ENCODE measurements around the gene OGFOD3. TPM values are rescaled to one million over a fixed set of nuclear protein-coding genes. Genes with fewer than 3 reads are reported as not detected.

The OGFOD3 gene
- total RNA-seq, 1 donor from 2014 or later = 35.6 TPM

DNA sequence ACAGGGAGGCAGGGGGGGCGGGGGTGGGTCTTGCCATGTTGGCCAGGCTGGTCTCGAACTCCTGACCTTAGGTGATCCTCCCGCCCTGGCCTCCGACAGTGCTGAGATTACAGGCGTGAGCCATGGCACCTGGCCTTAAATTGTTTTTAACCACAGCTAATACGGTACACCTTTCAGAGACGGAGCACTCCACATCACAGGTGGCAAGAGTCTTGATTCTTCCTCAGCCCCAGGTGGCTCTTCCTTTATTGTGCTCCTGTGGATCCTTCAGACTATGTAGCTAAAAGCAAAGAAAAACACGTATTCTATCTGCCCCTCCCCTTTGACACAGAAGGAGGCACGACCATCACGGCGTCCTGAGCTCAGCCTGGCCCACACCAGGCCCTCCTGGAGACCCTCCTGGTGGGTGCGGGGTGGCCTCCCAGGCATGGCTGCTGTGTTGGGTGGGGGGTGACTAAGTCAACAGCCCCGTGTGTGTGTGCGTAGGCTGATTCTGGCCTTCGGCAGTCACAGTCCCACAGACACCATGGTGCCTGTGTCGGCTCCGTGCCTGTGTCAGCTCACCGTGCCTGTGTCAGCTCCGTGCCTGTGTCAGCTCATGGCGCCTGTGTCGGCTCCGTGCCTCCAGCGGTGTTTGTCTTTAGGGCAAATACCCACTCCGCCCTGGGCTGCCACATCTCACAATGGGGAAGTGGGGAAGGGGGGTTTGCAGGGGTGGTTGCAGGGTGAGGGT lies 74.0 kb downstream of the OGFOD3 start:
- H3K4me3 Mint-ChIP-seq = no peak overlapping the region
- H3K36me3 Mint-ChIP-seq (ENCODE audit: low read depth) = peaks cover 3% of the 10 kb centered on the region
- DNase-seq (ENCODE audit: low read depth, low spot score) = no peak
- no peak for TF ChIP-seq CTCF (conservative IDR thresholded peaks at IDR 0.05)
- peak overlapping the region; percentile 35 for H3K27ac Mint-ChIP-seq (ENCODE audit: unreplicated experiment)
- H3K9me3 Mint-ChIP-seq = no peaks in the 10 kb centered on the region
- H3K27me3 Mint-ChIP-seq (ENCODE audit: low read depth) = peaks cover 16% of the 10 kb centered on the region
- peaks cover 6% of the 10 kb centered on the region for H3K4me1 Mint-ChIP-seq

DNA sequence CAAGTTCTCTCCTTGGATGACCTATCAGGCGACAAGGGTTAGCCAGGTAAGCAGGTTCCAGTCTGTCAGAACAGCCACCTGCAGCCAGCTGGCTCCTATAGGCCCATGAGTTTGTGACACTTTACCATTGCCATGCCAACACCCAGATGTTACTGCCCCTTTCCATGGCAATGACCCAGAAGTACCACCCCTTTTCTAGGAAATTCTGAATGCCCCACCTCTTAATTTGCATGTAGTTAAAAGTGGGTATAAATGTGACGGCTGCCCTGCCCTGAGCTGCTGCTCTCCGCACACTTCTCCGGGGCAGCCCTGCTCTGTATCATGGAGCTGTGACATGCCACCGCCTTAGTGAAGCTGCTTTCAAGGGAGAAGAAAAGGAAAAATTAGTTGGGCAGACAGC lies 74.8 kb downstream of the OGFOD3 start:
- no peaks in the 10 kb centered on the region for H3K9me3 Mint-ChIP-seq
- peaks cover 18% of the 10 kb centered on the region for H3K27me3 Mint-ChIP-seq (ENCODE audit: low read depth)
- H3K27ac Mint-ChIP-seq (ENCODE audit: unreplicated experiment) = no peak overlapping the region
- no peak overlapping the region for H3K4me3 Mint-ChIP-seq
- DNase-seq (ENCODE audit: low read depth, low spot score) = no peak
- TF ChIP-seq CTCF (conservative IDR thresholded peaks at IDR 0.05) = no peak
- peaks cover 3% of the 10 kb centered on the region for H3K36me3 Mint-ChIP-seq (ENCODE audit: low read depth)
- H3K4me1 Mint-ChIP-seq = peaks cover 14% of the 10 kb centered on the region

GRCh38 chr17:82342361-82343079 lies 75.9 kb downstream of the OGFOD3 start:
- H3K4me1 Mint-ChIP-seq = peaks cover 17% of the 10 kb centered on the region
- no peak overlapping the region for H3K27ac Mint-ChIP-seq (ENCODE audit: unreplicated experiment)

DNA sequence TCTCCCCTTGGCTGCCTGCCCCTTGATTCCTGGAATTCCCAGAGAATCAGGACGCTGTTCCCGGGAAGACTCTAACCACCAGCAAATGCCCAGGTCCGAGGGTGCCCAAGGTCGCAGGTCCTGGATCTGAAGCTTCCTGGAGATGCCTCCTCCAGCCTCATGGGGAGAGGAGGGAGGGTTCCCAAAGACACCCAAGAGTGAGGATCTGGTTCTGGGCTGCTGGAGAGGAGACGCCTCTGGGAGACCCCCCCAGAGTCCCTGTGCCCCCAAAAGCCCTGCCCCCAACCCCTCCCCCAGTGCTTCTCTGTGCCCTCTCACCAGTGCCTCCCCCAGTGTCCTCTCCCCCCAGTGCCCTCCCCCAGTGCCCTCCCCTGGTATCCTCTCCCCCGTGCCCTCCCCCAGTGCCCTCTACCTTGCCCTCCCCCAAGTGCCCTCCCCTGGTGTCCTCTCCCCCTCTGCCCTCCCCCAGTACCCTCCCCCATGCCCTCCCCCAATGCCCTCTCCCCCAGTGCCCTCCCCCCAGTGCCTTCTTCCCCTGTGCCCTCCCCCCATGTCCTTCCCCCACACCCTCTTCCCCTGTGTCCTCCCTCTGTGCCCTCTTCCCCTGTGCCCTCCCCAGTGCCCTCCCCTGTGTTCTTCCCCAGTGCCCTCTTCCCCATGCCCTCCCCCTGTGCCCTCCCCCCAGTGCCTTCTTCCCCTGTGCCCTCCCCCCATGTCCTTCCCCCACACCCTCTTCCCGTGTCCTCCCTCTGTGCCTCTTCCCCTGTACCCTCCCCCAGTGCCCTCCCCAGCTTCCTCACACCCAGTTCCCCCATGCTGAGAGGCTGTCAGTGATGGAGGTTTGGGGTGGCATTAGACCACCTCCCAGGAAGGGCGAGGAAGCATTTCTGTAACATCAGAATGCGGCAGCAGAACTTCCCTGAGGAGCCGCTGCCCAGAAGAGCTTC lies 78.5 kb downstream of the OGFOD3 start:
- DNase-seq (ENCODE audit: low read depth, low spot score) = no peak
- H3K9me3 Mint-ChIP-seq = no peaks in the 10 kb centered on the region
- H3K36me3 Mint-ChIP-seq (ENCODE audit: low read depth) = peaks cover 3% of the 10 kb centered on the region
- no peak for TF ChIP-seq CTCF (conservative IDR thresholded peaks at IDR 0.05)
- H3K4me1 Mint-ChIP-seq = peaks cover 29% of the 10 kb centered on the region
- no peak overlapping the region for H3K27ac Mint-ChIP-seq (ENCODE audit: unreplicated experiment)
- H3K4me3 Mint-ChIP-seq = no peak overlapping the region
- H3K27me3 Mint-ChIP-seq (ENCODE audit: low read depth) = peaks cover 47% of the 10 kb centered on the region

More at GRCh38 chr17:82342361-82343079, 75.9 kb downstream of the OGFOD3 start:
- no peak for TF ChIP-seq CTCF (conservative IDR thresholded peaks at IDR 0.05)
- H3K9me3 Mint-ChIP-seq = no peaks in the 10 kb centered on the region
- no peak for DNase-seq (ENCODE audit: low read depth, low spot score)
- H3K36me3 Mint-ChIP-seq (ENCODE audit: low read depth) = peaks cover 3% of the 10 kb centered on the region
- peaks cover 27% of the 10 kb centered on the region for H3K27me3 Mint-ChIP-seq (ENCODE audit: low read depth)
- no peak overlapping the region for H3K4me3 Mint-ChIP-seq

Other genes with a start within 250 kb of the OGFOD3 start
- gene CCDC57, start 205.7 kb downstream of the OGFOD3 start, total RNA-seq = 47.5 and 50.3 TPM in 2 replicates
- 1.5 and 8.6 TPM in 2 replicates for gene SLC16A3, start 189.5 kb downstream of the OGFOD3 start, total RNA-seq
- gene CSNK1D, start 144.9 kb downstream of the OGFOD3 start, total RNA-seq = 163 and 165 TPM in 2 replicates
- gene CD7, start 101.0 kb downstream of the OGFOD3 start, total RNA-seq = not detected in 2 replicates
- gene SECTM1, start 84.8 kb downstream of the OGFOD3 start, total RNA-seq = not detected in 2 replicates
- 0.20 and 0.23 TPM in 2 replicates for gene TEX19, start 59.3 kb downstream of the OGFOD3 start, total RNA-seq
- not detected in 2 replicates for gene UTS2R, start 46.8 kb downstream of the OGFOD3 start, total RNA-seq
- 47.8 and 48.5 TPM in 2 replicates for gene HEXD, start 239 bp downstream of the OGFOD3 start, total RNA-seq
- gene CYBC1, start 32.2 kb upstream of the OGFOD3 start, total RNA-seq = 111 and 115 TPM in 2 replicates
- gene NARF, start 40.2 kb upstream of the OGFOD3 start, total RNA-seq = 73.3 and 84.2 TPM in 2 replicates
- 84.3 and 92.2 TPM in 2 replicates for gene FOXK2, start 101.1 kb upstream of the OGFOD3 start, total RNA-seq
- gene WDR45B, start 229.9 kb upstream of the OGFOD3 start, total RNA-seq = 57.1 and 64.6 TPM in 2 replicates